DND-41 (cell line): ENCODE results near the gene KIF4A.

ENCODE experiments used
- EZH2 ChIP-seq: IDR thresholded peaks from 3 replicates; pipeline ENCODE4 v1.6.1; 2012; ENCODE audit warnings: borderline replicate concordance, low read depth, mild to moderate bottlenecking, moderate library complexity, low read length, inconsistent platforms; ENCODE audit not compliant: severe bottlenecking
- TF ChIP-seq, protein P1 (sequence below): IDR thresholded peaks from 2 replicates; pipeline ENCODE4 v1.5.1; 2012; ENCODE audit warnings: borderline replicate concordance, low read length, moderate library complexity, mild to moderate bottlenecking; ENCODE audit not compliant: poor library complexity, severe bottlenecking; ENCODE audit errors: extremely low read depth

DNA sequence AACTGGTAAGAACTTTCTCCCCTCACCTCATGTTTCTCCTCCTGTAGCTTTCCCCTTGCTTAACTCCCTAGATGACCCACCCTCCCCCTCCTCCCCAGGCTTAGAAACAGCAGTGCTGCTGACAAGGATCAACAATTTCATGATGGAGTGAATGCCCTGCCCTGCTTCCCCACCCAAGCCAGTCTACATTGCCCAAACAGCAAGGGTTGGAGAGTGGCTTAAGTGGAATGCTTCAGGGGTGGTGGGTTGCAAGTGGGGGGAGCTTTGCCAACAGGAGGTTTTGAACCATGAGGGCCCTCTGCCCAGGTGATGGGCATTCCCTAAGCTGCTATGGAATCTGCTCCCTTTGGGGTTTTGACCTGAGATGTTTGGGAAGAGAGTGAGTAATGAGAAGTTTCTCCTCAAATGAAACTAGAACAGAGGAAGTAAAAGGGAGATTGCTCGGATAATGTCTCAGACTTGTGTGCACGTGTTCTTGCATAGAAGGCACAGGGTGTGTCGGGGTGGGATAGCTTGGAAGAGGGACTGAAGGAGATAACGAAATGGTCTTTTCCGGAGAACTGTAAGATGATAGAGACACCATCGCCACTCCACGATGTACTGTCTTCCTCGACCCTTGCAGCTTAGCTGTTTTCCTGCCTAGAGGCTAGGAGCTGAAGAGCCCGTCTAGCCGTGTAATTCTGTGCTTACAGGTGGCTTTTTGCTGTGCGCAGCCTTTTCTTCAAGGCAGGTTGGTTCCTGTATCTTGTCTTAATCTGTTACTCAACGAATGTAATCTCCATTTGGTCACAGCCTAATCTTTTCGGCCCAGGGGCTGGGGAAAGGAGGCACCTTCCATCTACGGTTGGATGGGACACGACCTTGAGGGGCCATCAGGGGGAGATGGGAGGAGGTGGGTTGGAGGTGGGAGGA is 143.3 kb downstream of the KIF4A start:
- TF ChIP-seq, protein P1, sequence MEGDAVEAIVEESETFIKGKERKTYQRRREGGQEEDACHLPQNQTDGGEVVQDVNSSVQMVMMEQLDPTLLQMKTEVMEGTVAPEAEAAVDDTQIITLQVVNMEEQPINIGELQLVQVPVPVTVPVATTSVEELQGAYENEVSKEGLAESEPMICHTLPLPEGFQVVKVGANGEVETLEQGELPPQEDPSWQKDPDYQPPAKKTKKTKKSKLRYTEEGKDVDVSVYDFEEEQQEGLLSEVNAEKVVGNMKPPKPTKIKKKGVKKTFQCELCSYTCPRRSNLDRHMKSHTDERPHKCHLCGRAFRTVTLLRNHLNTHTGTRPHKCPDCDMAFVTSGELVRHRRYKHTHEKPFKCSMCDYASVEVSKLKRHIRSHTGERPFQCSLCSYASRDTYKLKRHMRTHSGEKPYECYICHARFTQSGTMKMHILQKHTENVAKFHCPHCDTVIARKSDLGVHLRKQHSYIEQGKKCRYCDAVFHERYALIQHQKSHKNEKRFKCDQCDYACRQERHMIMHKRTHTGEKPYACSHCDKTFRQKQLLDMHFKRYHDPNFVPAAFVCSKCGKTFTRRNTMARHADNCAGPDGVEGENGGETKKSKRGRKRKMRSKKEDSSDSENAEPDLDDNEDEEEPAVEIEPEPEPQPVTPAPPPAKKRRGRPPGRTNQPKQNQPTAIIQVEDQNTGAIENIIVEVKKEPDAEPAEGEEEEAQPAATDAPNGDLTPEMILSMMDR, result no peak
- no peak for TF ChIP-seq EZH2
